Neural cell (in vitro differentiated cells): ENCODE data around the gene TNS2. TPM values are rescaled to one million over a fixed set of nuclear protein-coding genes. Genes with fewer than 3 reads are reported as not detected.

Experiments used
- H2AFZ ChIP-seq: fragments of 200-600, 300-800 bp; sonication (generic), shearing (Covaris generic); 2 replicates; pipeline ENCODE4 v1.6.0; 2014; ENCODE audit warnings: low read depth, mild to moderate bottlenecking, antibody characterized with exemption, low read length, moderate library complexity
- H3F3A ChIP-seq: fragments of 200-600 bp; shearing (Covaris generic); 2 replicates; pipeline ENCODE4 v1.6.1; 2016; ENCODE audit warnings: mild to moderate bottlenecking, moderate library complexity, mixed read lengths, antibody characterized with exemption, low read length; ENCODE audit not compliant: insufficient read depth, poor library complexity, severe bottlenecking
- H3K27ac ChIP-seq: fragments of 200-600, 300-800 bp; sonication (generic), shearing (Covaris generic); 2 replicates; pipeline ENCODE4 v1.5.1; 2014; ENCODE audit warnings: mild to moderate bottlenecking, low read length, moderate library complexity
- H3K27me3 ChIP-seq: fragments of 300-800, 200-600 bp; sonication (generic), shearing (Covaris generic); 2 replicates; pipeline ENCODE4 v1.6.0; 2014; ENCODE audit warnings: mild to moderate bottlenecking, low read depth, low read length, moderate library complexity; ENCODE audit not compliant: insufficient read depth
- H3K36me3 ChIP-seq: fragments of 300-800, 200-600 bp; sonication (generic), shearing (Covaris generic); 2 replicates; pipeline ENCODE4 v1.5.1; 2014; ENCODE audit warnings: mild to moderate bottlenecking, antibody characterized with exemption, low read length, moderate library complexity; ENCODE audit not compliant: insufficient read depth
- H3K4me2 ChIP-seq: fragments of 300-800, 200-600 bp; sonication (generic), shearing (Covaris generic); 2 replicates; pipeline ENCODE4 v1.6.0; 2014; ENCODE audit warnings: mild to moderate bottlenecking, low read length
- H3K4me3 ChIP-seq: fragments of 300-800, 200-600 bp; sonication (generic), shearing (Covaris generic); 2 replicates; pipeline ENCODE4 v1.5.1; 2014; ENCODE audit warnings: mild to moderate bottlenecking, low read length, moderate library complexity
- H3K79me2 ChIP-seq: fragments of 200-600 bp; shearing (Covaris generic); replicated peaks from 2 replicates; pipeline ENCODE4 v1.6.0; 2014; ENCODE audit warnings: mild to moderate bottlenecking, low read length, moderate library complexity; ENCODE audit not compliant: insufficient read depth
- H3K9ac ChIP-seq: fragments of 300-800, 200-600 bp; sonication (generic), shearing (Covaris generic); 2 replicates; pipeline ENCODE4 v1.6.1; 2016; ENCODE audit warnings: mild to moderate bottlenecking, low read length, mixed read lengths
- H3K9me2 ChIP-seq: fragments of 200-600 bp; shearing (Covaris generic); 2 replicates; pipeline ENCODE4 v1.6.1; 2016; ENCODE audit warnings: mild to moderate bottlenecking, low read length, mixed read lengths; ENCODE audit not compliant: insufficient read depth
- H3K9me3 ChIP-seq: fragments of 200-600, 300-800 bp; sonication (generic), shearing (Covaris generic); 2 replicates; pipeline ENCODE4 v1.6.1; 2016; ENCODE audit warnings: mild to moderate bottlenecking, mixed run types, low read length, moderate library complexity, mixed read lengths
- H4K20me1 ChIP-seq: fragments of 200-600 bp; shearing (Covaris generic); 2 replicates; pipeline ENCODE4 v1.6.1; 2016; ENCODE audit warnings: mild to moderate bottlenecking, mixed run types; ENCODE audit not compliant: insufficient read depth
- EP300 ChIP-seq: fragments of 450-650 bp; conservative IDR thresholded peaks from 2 replicates; pipeline ENCODE4 v1.6.1; 2014; ENCODE audit warnings: antibody characterized with exemption, mild to moderate bottlenecking, moderate library complexity; ENCODE audit not compliant: poor library complexity, severe bottlenecking
- EZH2 ChIP-seq: fragments of 200-600, 300-800 bp; shearing (Covaris generic), sonication (generic); IDR thresholded peaks from 2 replicates; pipeline ENCODE4 v1.6.1; 2014; ENCODE audit warnings: antibody characterized with exemption, low read length, borderline replicate concordance, mild to moderate bottlenecking; ENCODE audit not compliant: insufficient read depth, poor library complexity, severe bottlenecking
- MXI1 ChIP-seq: fragments of 450-650 bp; conservative IDR thresholded peaks from 2 replicates; pipeline ENCODE4 v1.6.1; 2014; ENCODE audit warnings: antibody characterized with exemption, mild to moderate bottlenecking; ENCODE audit not compliant: poor library complexity, severe bottlenecking
- POLR2AphosphoS5 ChIP-seq: IDR thresholded peaks from 2 replicates; pipeline ENCODE4 v1.6.1; 2012
- RAD21 ChIP-seq: fragments of 450-650 bp; conservative IDR thresholded peaks from 2 replicates; pipeline ENCODE4 v1.6.1; 2014; ENCODE audit warnings: antibody characterized with exemption, mild to moderate bottlenecking, moderate library complexity
- SMC3 ChIP-seq: fragments of 450-650 bp; conservative IDR thresholded peaks from 2 replicates; pipeline ENCODE4 v1.6.1; 2014; ENCODE audit warnings: antibody characterized with exemption, mild to moderate bottlenecking, moderate library complexity; ENCODE audit not compliant: poor library complexity
- TAF1 ChIP-seq: IDR thresholded peaks from 2 replicates; pipeline ENCODE4 v1.6.1; 2012; ENCODE audit warnings: low read depth
- polyA plus RNA-seq: library from polyadenylated mRNA; depleted of rRNA; stranded (reverse); fragments of >200 nt; gene quantifications from 2 replicates; pipeline ENCODE4 v1.2.3, GENCODE V29; 2014
- TF ChIP-seq, protein P1 (sequence below): IDR thresholded peaks from 2 replicates; pipeline ENCODE4 v1.6.1; 2012; ENCODE audit warnings: borderline replicate concordance
- TF ChIP-seq, protein P2 (sequence below): fragments of 450-650 bp; IDR thresholded peaks from 2 replicates; pipeline ENCODE4 v1.5.1; 2014; ENCODE audit warnings: antibody characterized with exemption, mild to moderate bottlenecking, moderate library complexity; ENCODE audit not compliant: poor library complexity, severe bottlenecking

Gene TNS2
- polyA plus RNA-seq, 1 donor from 2014 or later: 4.2 TPM

DNA sequence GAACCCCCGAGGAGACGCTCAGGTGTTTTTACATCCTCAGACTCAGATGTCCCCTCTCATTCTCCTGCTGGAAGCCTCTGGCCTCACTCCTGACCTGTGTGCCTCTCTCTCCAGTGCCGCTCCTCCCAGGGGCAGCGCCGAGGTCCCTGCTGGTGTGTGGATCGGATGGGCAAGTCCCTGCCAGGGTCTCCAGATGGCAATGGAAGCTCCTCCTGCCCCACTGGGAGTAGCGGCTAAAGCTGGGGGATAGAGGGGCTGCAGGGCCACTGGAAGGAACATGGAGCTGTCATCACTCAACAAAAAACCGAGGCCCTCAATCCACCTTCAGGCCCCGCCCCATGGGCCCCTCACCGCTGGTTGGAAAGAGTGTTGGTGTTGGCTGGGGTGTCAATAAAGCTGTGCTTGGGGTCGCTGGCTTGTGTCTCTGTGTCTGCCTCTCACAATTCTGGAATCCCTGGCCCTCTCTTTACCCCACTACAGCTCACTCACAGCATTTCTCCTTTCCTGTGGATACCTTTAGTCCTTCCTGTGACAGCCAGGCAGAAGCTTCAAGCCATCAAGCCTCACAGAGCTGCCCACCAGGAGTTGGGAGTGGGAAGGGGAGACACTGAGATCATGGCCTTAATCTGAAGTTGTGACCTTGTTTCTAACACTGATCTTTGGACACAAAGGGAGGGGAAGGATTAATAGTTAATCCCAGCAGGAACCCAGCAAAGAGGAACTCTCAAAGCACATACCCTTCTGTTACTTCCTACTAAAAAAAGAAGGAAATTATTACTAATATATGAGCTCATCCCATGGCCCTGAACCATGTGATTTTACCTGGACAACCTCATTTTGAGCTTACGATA lies 52.3 kb downstream of the TNS2 start:
- Histone ChIP-seq H3K9me3 (no peaks in the 10 kb centered on the region), H3K4me3 (no peak overlapping the region), H4K20me1 (no peaks in the 10 kb centered on the region), H3K36me3 (no peaks in the 10 kb centered on the region), H3K9ac (no peak overlapping the region), H3K27me3 (peaks cover 23% of the 10 kb centered on the region), H3K27ac (no peak overlapping the region), H3K79me2 (no peaks in the 10 kb centered on the region), H2AFZ (no peak overlapping the region), H3K9me2 (no peaks in the 10 kb centered on the region), H3F3A (no peaks in the 10 kb centered on the region), H3K4me2 (no peak overlapping the region)
- TF ChIP-seq SMC3: no peak
- TF ChIP-seq TAF1: no peak
- TF ChIP-seq MXI1: no peak
- no peak for TF ChIP-seq POLR2AphosphoS5
- TF ChIP-seq EP300: no peak

DNA sequence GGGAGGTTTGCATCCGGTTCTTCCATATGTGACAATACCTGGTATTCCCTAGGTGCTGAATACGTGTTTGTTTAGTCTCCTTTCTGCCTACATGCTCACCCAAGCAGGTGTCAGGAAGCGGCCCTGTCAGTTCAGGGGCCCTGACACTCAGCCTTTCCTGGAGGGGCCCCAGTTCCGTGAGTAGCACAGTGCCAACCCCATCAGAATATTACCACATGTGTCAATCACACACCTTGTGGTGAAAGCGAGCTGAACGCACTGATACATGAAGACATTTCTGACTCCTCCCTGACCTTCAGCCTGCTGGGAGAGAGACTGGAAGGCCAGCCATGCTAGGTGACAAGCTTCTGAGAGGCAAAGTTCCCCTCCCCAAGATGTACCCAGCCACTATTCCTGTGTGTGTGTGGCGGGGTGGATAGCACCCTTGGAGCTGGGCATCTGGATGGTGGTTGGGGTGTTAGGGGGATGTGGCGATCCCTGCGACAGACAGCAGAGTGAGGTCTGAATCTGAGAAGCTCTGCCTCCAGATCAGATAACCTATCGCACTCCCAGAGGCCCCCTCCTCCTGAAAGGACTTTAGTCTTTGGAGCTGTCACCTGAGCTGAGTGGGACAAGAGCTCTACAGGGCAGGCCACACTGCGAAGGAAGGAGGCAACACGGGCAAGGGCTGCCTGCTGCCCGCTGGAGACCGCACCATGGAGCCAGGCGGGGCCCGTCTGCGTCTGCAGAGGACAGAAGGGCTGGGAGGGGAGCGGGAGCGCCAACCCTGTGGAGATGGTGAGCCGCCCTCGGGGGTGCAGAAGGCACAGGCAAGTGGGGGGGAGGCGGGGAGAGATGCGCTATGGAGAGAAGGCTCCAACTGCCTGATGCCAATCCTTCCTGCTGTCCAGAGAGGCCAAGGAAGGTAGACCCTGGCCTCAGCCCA lies 53.3 kb downstream of the TNS2 start, which contains the start of gene SOAT2:
Gene SOAT2 (plus strand): TSS at position 604 of the 925 bp plus-strand sequence. CDS start 92 bp downstream, at position 696.
- H3K9ac ChIP-seq: no peak within 1 kb of the TSS
- TF ChIP-seq, protein P1, sequence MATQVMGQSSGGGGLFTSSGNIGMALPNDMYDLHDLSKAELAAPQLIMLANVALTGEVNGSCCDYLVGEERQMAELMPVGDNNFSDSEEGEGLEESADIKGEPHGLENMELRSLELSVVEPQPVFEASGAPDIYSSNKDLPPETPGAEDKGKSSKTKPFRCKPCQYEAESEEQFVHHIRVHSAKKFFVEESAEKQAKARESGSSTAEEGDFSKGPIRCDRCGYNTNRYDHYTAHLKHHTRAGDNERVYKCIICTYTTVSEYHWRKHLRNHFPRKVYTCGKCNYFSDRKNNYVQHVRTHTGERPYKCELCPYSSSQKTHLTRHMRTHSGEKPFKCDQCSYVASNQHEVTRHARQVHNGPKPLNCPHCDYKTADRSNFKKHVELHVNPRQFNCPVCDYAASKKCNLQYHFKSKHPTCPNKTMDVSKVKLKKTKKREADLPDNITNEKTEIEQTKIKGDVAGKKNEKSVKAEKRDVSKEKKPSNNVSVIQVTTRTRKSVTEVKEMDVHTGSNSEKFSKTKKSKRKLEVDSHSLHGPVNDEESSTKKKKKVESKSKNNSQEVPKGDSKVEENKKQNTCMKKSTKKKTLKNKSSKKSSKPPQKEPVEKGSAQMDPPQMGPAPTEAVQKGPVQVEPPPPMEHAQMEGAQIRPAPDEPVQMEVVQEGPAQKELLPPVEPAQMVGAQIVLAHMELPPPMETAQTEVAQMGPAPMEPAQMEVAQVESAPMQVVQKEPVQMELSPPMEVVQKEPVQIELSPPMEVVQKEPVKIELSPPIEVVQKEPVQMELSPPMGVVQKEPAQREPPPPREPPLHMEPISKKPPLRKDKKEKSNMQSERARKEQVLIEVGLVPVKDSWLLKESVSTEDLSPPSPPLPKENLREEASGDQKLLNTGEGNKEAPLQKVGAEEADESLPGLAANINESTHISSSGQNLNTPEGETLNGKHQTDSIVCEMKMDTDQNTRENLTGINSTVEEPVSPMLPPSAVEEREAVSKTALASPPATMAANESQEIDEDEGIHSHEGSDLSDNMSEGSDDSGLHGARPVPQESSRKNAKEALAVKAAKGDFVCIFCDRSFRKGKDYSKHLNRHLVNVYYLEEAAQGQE: no peak
- TF ChIP-seq, protein P2, sequence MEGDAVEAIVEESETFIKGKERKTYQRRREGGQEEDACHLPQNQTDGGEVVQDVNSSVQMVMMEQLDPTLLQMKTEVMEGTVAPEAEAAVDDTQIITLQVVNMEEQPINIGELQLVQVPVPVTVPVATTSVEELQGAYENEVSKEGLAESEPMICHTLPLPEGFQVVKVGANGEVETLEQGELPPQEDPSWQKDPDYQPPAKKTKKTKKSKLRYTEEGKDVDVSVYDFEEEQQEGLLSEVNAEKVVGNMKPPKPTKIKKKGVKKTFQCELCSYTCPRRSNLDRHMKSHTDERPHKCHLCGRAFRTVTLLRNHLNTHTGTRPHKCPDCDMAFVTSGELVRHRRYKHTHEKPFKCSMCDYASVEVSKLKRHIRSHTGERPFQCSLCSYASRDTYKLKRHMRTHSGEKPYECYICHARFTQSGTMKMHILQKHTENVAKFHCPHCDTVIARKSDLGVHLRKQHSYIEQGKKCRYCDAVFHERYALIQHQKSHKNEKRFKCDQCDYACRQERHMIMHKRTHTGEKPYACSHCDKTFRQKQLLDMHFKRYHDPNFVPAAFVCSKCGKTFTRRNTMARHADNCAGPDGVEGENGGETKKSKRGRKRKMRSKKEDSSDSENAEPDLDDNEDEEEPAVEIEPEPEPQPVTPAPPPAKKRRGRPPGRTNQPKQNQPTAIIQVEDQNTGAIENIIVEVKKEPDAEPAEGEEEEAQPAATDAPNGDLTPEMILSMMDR: no peak
- no peak for TF ChIP-seq SMC3
- TF ChIP-seq POLR2AphosphoS5: no peak
- TF ChIP-seq MXI1: no peak
- no peak for TF ChIP-seq TAF1
- no peak for TF ChIP-seq RAD21
- no peak for TF ChIP-seq EZH2
- no peak for TF ChIP-seq EP300
- H2AFZ ChIP-seq: no peak within 1 kb of the TSS
- H3F3A ChIP-seq: no peaks in the 10 kb centered on the region
- H3K36me3 ChIP-seq: no peaks in the 10 kb centered on the region
- H3K79me2 ChIP-seq: no peaks in the 10 kb centered on the region
- no peak within 1 kb of the TSS for H3K4me3 ChIP-seq
- no peaks in the 10 kb centered on the region for H4K20me1 ChIP-seq
- H3K27me3 ChIP-seq: peaks cover 13% of the 10 kb centered on the region
- H3K4me2 ChIP-seq: no peak within 1 kb of the TSS
- H3K27ac ChIP-seq: no peak within 1 kb of the TSS
- no peaks in the 10 kb centered on the region for H3K9me3 ChIP-seq
- H3K9me2 ChIP-seq: no peaks in the 10 kb centered on the region
